GM19023 (cell line): ENCODE data around the gene BCCIP.

Experiments used
- ATAC-seq: cut with Tn5 transposase; IDR thresholded peaks from one replicate; pipeline ENCODE4 v1.9.1; 2021; ENCODE audit warnings: mild to moderate bottlenecking, moderate library complexity; ENCODE audit not compliant: unreplicated experiment

The BCCIP gene

GRCh38 chr10:125883211-125883610 lies 59.9 kb downstream of the BCCIP start:
- no peak for ATAC-seq
